Neural cell (in vitro differentiated cells): Measurements from ENCODE around the gene NAA11. TPM values are rescaled to one million over a fixed set of nuclear protein-coding genes. Genes with fewer than 3 reads are reported as not detected.
A peak's percentile ranks its signal among the peaks of the same experiment; 100 is the strongest.

Experiments
- H2AFZ ChIP-seq: fragments of 200-600, 300-800 bp; sonication (generic), shearing (Covaris generic); 2 replicates; pipeline ENCODE4 v1.6.0; 2014; ENCODE audit warnings: low read depth, mild to moderate bottlenecking, antibody characterized with exemption, low read length, moderate library complexity
- H3F3A ChIP-seq: fragments of 200-600 bp; shearing (Covaris generic); 2 replicates; pipeline ENCODE4 v1.6.1; 2016; ENCODE audit warnings: mild to moderate bottlenecking, moderate library complexity, mixed read lengths, antibody characterized with exemption, low read length; ENCODE audit not compliant: insufficient read depth, poor library complexity, severe bottlenecking
- H3K27ac ChIP-seq: fragments of 200-600, 300-800 bp; sonication (generic), shearing (Covaris generic); 2 replicates; pipeline ENCODE4 v1.5.1; 2014; ENCODE audit warnings: mild to moderate bottlenecking, low read length, moderate library complexity
- H3K27me3 ChIP-seq: fragments of 300-800, 200-600 bp; sonication (generic), shearing (Covaris generic); 2 replicates; pipeline ENCODE4 v1.6.0; 2014; ENCODE audit warnings: mild to moderate bottlenecking, low read depth, low read length, moderate library complexity; ENCODE audit not compliant: insufficient read depth
- H3K36me3 ChIP-seq: fragments of 300-800, 200-600 bp; sonication (generic), shearing (Covaris generic); 2 replicates; pipeline ENCODE4 v1.5.1; 2014; ENCODE audit warnings: mild to moderate bottlenecking, antibody characterized with exemption, low read length, moderate library complexity; ENCODE audit not compliant: insufficient read depth
- H3K4me2 ChIP-seq: fragments of 300-800, 200-600 bp; sonication (generic), shearing (Covaris generic); 2 replicates; pipeline ENCODE4 v1.6.0; 2014; ENCODE audit warnings: mild to moderate bottlenecking, low read length
- H3K4me3 ChIP-seq: fragments of 300-800, 200-600 bp; sonication (generic), shearing (Covaris generic); 2 replicates; pipeline ENCODE4 v1.5.1; 2014; ENCODE audit warnings: mild to moderate bottlenecking, low read length, moderate library complexity
- H3K79me2 ChIP-seq: fragments of 200-600 bp; shearing (Covaris generic); replicated peaks from 2 replicates; pipeline ENCODE4 v1.6.0; 2014; ENCODE audit warnings: mild to moderate bottlenecking, low read length, moderate library complexity; ENCODE audit not compliant: insufficient read depth
- H3K9ac ChIP-seq: fragments of 300-800, 200-600 bp; sonication (generic), shearing (Covaris generic); 2 replicates; pipeline ENCODE4 v1.6.1; 2016; ENCODE audit warnings: mild to moderate bottlenecking, low read length, mixed read lengths
- H3K9me2 ChIP-seq: fragments of 200-600 bp; shearing (Covaris generic); 2 replicates; pipeline ENCODE4 v1.6.1; 2016; ENCODE audit warnings: mild to moderate bottlenecking, low read length, mixed read lengths; ENCODE audit not compliant: insufficient read depth
- H3K9me3 ChIP-seq: fragments of 200-600, 300-800 bp; sonication (generic), shearing (Covaris generic); 2 replicates; pipeline ENCODE4 v1.6.1; 2016; ENCODE audit warnings: mild to moderate bottlenecking, mixed run types, low read length, moderate library complexity, mixed read lengths
- H4K20me1 ChIP-seq: fragments of 200-600 bp; shearing (Covaris generic); 2 replicates; pipeline ENCODE4 v1.6.1; 2016; ENCODE audit warnings: mild to moderate bottlenecking, mixed run types; ENCODE audit not compliant: insufficient read depth
- EP300 ChIP-seq: fragments of 450-650 bp; conservative IDR thresholded peaks from 2 replicates; pipeline ENCODE4 v1.6.1; 2014; ENCODE audit warnings: antibody characterized with exemption, mild to moderate bottlenecking, moderate library complexity; ENCODE audit not compliant: poor library complexity, severe bottlenecking
- EZH2 ChIP-seq: fragments of 200-600, 300-800 bp; shearing (Covaris generic), sonication (generic); IDR thresholded peaks from 2 replicates; pipeline ENCODE4 v1.6.1; 2014; ENCODE audit warnings: antibody characterized with exemption, low read length, borderline replicate concordance, mild to moderate bottlenecking; ENCODE audit not compliant: insufficient read depth, poor library complexity, severe bottlenecking
- MXI1 ChIP-seq: fragments of 450-650 bp; conservative IDR thresholded peaks from 2 replicates; pipeline ENCODE4 v1.6.1; 2014; ENCODE audit warnings: antibody characterized with exemption, mild to moderate bottlenecking; ENCODE audit not compliant: poor library complexity, severe bottlenecking
- POLR2AphosphoS5 ChIP-seq: IDR thresholded peaks from 2 replicates; pipeline ENCODE4 v1.6.1; 2012
- RAD21 ChIP-seq: fragments of 450-650 bp; conservative IDR thresholded peaks from 2 replicates; pipeline ENCODE4 v1.6.1; 2014; ENCODE audit warnings: antibody characterized with exemption, mild to moderate bottlenecking, moderate library complexity
- REST ChIP-seq: IDR thresholded peaks from 2 replicates; pipeline ENCODE4 v1.6.1; 2012; ENCODE audit warnings: borderline replicate concordance
- SMC3 ChIP-seq: fragments of 450-650 bp; conservative IDR thresholded peaks from 2 replicates; pipeline ENCODE4 v1.6.1; 2014; ENCODE audit warnings: antibody characterized with exemption, mild to moderate bottlenecking, moderate library complexity; ENCODE audit not compliant: poor library complexity
- TAF1 ChIP-seq: IDR thresholded peaks from 2 replicates; pipeline ENCODE4 v1.6.1; 2012; ENCODE audit warnings: low read depth
- polyA plus RNA-seq: library from polyadenylated mRNA; depleted of rRNA; stranded (reverse); fragments of >200 nt; gene quantifications from 2 replicates; pipeline ENCODE4 v1.2.3, GENCODE V29; 2014
- TF ChIP-seq, protein P1 (sequence below): fragments of 450-650 bp; IDR thresholded peaks from 2 replicates; pipeline ENCODE4 v1.5.1; 2014; ENCODE audit warnings: antibody characterized with exemption, mild to moderate bottlenecking, moderate library complexity; ENCODE audit not compliant: poor library complexity, severe bottlenecking

The NAA11 gene
- polyA plus RNA-seq, 1 donor from 2014 or later = not detected

GRCh38 chr4:79287718-79288117 is 38.1 kb downstream of the NAA11 start:
- Histone ChIP-seq H3F3A (no peaks in the 10 kb centered on the region), H4K20me1 (no peaks in the 10 kb centered on the region), H3K79me2 (no peaks in the 10 kb centered on the region), H3K9me3 (no peaks in the 10 kb centered on the region), H2AFZ (no peak overlapping the region), H3K27me3 (no peaks in the 10 kb centered on the region), H3K4me3 (no peak overlapping the region), H3K27ac (peak overlapping the region; percentile 64), H3K4me2 (peak overlapping the region; percentile 50), H3K9me2 (no peaks in the 10 kb centered on the region), H3K9ac (peak overlapping the region; percentile 9), H3K36me3 (no peaks in the 10 kb centered on the region)
- TF ChIP-seq REST (no peak), MXI1 (no peak), EP300 (peak; percentile 14)

- Histone ChIP-seq H3K9ac (peak overlapping the region; percentile 15), H2AFZ (no peak overlapping the region), H3K79me2 (no peaks in the 10 kb centered on the region), H4K20me1 (no peaks in the 10 kb centered on the region), H3K36me3 (no peaks in the 10 kb centered on the region), H3K4me2 (peak overlapping the region; percentile 50), H3K4me3 (peak overlapping the region; percentile 26), H3K27ac (peak overlapping the region; percentile 64), H3K9me3 (no peaks in the 10 kb centered on the region), H3K9me2 (no peaks in the 10 kb centered on the region), H3K27me3 (no peaks in the 10 kb centered on the region), H3F3A (no peaks in the 10 kb centered on the region)
- TF ChIP-seq RAD21 (no peak), TAF1 (no peak), SMC3 (no peak), REST (no peak), EZH2 (no peak), MXI1 (no peak), POLR2AphosphoS5 (no peak), EP300 (no peak)
- TF ChIP-seq, protein P1, sequence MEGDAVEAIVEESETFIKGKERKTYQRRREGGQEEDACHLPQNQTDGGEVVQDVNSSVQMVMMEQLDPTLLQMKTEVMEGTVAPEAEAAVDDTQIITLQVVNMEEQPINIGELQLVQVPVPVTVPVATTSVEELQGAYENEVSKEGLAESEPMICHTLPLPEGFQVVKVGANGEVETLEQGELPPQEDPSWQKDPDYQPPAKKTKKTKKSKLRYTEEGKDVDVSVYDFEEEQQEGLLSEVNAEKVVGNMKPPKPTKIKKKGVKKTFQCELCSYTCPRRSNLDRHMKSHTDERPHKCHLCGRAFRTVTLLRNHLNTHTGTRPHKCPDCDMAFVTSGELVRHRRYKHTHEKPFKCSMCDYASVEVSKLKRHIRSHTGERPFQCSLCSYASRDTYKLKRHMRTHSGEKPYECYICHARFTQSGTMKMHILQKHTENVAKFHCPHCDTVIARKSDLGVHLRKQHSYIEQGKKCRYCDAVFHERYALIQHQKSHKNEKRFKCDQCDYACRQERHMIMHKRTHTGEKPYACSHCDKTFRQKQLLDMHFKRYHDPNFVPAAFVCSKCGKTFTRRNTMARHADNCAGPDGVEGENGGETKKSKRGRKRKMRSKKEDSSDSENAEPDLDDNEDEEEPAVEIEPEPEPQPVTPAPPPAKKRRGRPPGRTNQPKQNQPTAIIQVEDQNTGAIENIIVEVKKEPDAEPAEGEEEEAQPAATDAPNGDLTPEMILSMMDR = no peak
Observed at GRCh38 chr4:79287076-79287475, 38.8 kb downstream of the NAA11 start.
